Suprapubic skin (tissue), 4 donors: ENCODE results near the gene PSTPIP1. TPM values are rescaled to one million over a fixed set of nuclear protein-coding genes. Genes with fewer than 3 reads are reported as not detected.
A peak's percentile ranks its signal among the peaks of the same experiment; 100 is the strongest.

Experiments used
- DNase-seq, 2 donors: peaks; one replicate each; pipeline ENCODE4 v3.0.0-alpha.2; 2019; ENCODE audit warnings: low spot score in 2 of 2
- H3K27ac ChIP-seq: fragments of 200-600 bp; sonication (generic); one replicate; pipeline ENCODE4 v1.5.1; 2019
- H3K27me3 ChIP-seq: fragments of 200-600 bp; sonication (generic); one replicate; pipeline ENCODE4 v1.5.1; 2019
- H3K36me3 ChIP-seq: fragments of 200-600 bp; sonication (generic); one replicate; pipeline ENCODE4 v1.5.1; 2019
- H3K4me1 ChIP-seq: fragments of 200-600 bp; sonication (generic); one replicate; pipeline ENCODE4 v1.5.1; 2019
- H3K4me3 ChIP-seq: fragments of 200-600 bp; sonication (generic); one replicate; pipeline ENCODE4 v1.5.1; 2019; ENCODE audit warnings: mild to moderate bottlenecking
- H3K9me3 ChIP-seq: fragments of 200-600 bp; sonication (generic); one replicate; pipeline ENCODE4 v1.5.1; 2019
- EP300 ChIP-seq: sonication (generic); formaldehyde crosslinking; IDR thresholded peaks from one replicate; pipeline ENCODE4 v1.6.1; 2017; ENCODE audit warnings: antibody characterized with exemption
- POLR2A ChIP-seq, 2 donors: fragments of 450-650 bp; IDR thresholded peaks; one replicate each; pipeline ENCODE4 v1.6.1; 2017; ENCODE audit warnings: antibody characterized with exemption in 2 of 2, mild to moderate bottlenecking in 2 of 2, moderate library complexity in 2 of 2
- POLR2AphosphoS5 ChIP-seq, 3 donors: sonication (generic); formaldehyde crosslinking; IDR thresholded peaks; one replicate each; pipeline ENCODE4 v1.6.1; 2017; ENCODE audit warnings: antibody characterized with exemption in 3 of 3
- WGBS: methylation state at CpG from one replicate; pipeline ENCODE4 v1.1.5; 2018; 5-methylcytosine and 5-hydroxymethylcytosine counted together
- total RNA-seq, 4 donors: library from RNA; depleted of rRNA; stranded (reverse); fragments of >200 nt; gene quantifications; one replicate each; pipeline ENCODE4 v1.1.0, GENCODE V29; 2016
- TF ChIP-seq, protein P1 (sequence below), 2 donors: fragments of 200-600 bp in 1 of 2; fragments of 450-650 bp in 1 of 2; sonication (generic) in 1 of 2; IDR thresholded peaks; one replicate each; pipeline ENCODE4 v1.5.1; 2016 to 2019; ENCODE audit warnings: antibody characterized with exemption in 2 of 2, mild to moderate bottlenecking in 1 of 2, moderate library complexity in 1 of 2

Gene PSTPIP1
- total RNA-seq, 4 donors from 2014 or later = 1.9 to 5.9 (median 2.6) TPM

DNA sequence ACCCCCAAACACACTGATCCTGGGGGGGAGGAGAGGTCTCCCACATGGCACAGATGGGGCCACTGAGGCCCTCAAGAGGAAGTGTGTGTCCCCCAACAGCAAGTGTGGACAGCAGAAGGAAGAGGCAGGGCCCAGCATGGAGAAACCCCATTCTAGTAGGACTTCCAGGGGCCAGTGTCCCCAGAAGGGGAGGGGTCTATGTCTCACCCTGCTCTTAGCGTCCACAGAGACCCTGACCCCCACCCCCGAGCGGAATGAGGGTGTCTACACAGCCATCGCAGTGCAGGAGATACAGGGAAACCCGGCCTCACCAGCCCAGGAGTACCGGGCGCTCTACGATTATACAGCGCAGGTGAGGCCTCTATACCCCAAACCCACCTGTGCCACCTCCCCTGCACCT is 40.7 kb downstream of the PSTPIP1 start:
- H3K9me3 ChIP-seq = no peaks in the 10 kb centered on the region
- WGBS = 92% methylated on average over 9 of the region's 9 CpGs
- TF ChIP-seq POLR2AphosphoS5 (IDR thresholded peaks at IDR 0.05) = no peak
- no peak for TF ChIP-seq POLR2A (IDR thresholded peaks at IDR 0.05)
- no peak overlapping the region for H3K27ac ChIP-seq
- DNase-seq = peak in 1 of 2 donors; percentile 69
- no peaks in the 10 kb centered on the region for H3K36me3 ChIP-seq
- peaks cover 18% of the 10 kb centered on the region for H3K4me1 ChIP-seq
- H3K4me3 ChIP-seq = no peak overlapping the region
- H3K27me3 ChIP-seq = no peaks in the 10 kb centered on the region

DNA sequence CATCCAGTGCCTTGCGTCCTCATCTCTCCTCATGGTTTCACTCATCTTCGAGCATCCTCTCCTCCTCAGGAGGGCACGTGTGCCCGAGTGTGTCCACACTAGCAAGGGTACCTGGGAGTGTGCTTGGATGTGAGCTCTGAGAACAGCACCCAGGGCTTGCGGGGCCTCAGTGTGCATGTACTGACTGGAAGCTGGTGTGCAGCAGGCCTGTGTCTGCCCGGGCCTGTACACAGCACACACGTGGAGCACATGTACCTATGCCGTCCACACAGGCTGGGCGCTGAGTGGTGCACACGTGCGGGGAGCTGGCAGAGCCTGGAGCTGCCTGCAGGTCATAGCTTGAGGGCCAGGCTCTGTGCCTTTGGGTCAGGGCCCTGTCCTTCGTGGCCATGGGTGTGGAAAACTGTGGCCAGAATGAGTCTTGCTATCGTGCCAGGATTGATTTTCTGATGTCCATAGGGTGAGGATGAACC is 41.1 kb downstream of the PSTPIP1 start:
- Histone ChIP-seq H3K36me3 (no peaks in the 10 kb centered on the region), H3K27ac (no peak overlapping the region), H3K27me3 (no peaks in the 10 kb centered on the region), H3K4me3 (no peak overlapping the region), H3K4me1 (peaks cover 16% of the 10 kb centered on the region), H3K9me3 (no peaks in the 10 kb centered on the region)
- 47% methylated on average over 6 of the region's 13 CpGs for WGBS
- peak in 1 of 2 donors; percentile 58 for DNase-seq
- TF ChIP-seq, protein P1, sequence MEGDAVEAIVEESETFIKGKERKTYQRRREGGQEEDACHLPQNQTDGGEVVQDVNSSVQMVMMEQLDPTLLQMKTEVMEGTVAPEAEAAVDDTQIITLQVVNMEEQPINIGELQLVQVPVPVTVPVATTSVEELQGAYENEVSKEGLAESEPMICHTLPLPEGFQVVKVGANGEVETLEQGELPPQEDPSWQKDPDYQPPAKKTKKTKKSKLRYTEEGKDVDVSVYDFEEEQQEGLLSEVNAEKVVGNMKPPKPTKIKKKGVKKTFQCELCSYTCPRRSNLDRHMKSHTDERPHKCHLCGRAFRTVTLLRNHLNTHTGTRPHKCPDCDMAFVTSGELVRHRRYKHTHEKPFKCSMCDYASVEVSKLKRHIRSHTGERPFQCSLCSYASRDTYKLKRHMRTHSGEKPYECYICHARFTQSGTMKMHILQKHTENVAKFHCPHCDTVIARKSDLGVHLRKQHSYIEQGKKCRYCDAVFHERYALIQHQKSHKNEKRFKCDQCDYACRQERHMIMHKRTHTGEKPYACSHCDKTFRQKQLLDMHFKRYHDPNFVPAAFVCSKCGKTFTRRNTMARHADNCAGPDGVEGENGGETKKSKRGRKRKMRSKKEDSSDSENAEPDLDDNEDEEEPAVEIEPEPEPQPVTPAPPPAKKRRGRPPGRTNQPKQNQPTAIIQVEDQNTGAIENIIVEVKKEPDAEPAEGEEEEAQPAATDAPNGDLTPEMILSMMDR (IDR thresholded peaks at IDR 0.05) = no peak
- no peak for TF ChIP-seq POLR2AphosphoS5 (IDR thresholded peaks at IDR 0.05)
- no peak for TF ChIP-seq EP300
- no peak for TF ChIP-seq POLR2A (IDR thresholded peaks at IDR 0.05)

DNA sequence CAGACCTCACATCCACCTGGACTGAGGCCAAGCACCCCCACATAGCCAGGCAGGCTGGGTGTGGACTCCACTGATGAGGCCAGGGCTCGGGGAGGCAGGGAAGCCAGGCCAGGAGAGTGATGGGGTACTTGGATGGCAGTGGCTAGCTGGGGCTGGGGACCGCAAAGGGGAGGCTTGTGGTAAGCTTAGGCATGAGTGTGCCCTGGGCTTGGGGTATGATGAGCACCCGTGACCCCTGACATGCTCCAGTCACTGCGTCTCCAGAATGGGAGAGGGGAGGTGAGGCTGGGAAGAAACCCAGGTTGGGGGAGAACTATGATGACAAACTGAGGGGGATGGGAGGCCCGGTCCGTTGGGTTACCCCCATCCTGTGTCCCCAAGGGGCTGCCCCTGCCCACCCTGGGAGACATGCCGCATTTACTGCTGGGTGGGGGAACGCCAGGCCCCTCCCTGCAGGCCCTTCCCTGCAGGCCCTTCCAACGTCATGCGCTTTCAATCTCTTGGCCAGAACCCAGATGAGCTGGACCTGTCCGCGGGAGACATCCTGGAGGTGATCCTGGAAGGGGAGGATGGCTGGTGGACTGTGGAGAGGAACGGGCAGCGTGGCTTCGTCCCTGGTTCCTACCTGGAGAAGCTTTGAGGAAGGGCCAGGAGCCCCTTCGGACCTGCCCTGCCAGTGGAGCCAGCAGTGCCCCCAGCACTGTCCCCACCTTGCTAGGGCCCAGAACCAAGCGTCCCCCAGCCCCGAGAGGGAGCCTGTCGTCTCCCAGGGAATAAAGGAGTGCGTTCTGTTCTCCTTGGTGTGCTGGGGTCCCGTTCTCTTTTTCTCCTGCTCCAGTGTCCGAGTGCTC is 41.8 kb downstream of the PSTPIP1 start:
- Histone ChIP-seq H3K4me3 (no peak overlapping the region), H3K9me3 (no peaks in the 10 kb centered on the region), H3K27me3 (no peaks in the 10 kb centered on the region), H3K36me3 (no peaks in the 10 kb centered on the region), H3K27ac (no peak overlapping the region), H3K4me1 (peaks cover 16% of the 10 kb centered on the region)
- WGBS = 88% methylated on average over 20 of the region's 22 CpGs
- no peak for TF ChIP-seq EP300
- TF ChIP-seq, protein P1 (IDR thresholded peaks at IDR 0.05) = no peak
- TF ChIP-seq POLR2A (IDR thresholded peaks at IDR 0.05) = no peak
- TF ChIP-seq POLR2AphosphoS5 (IDR thresholded peaks at IDR 0.05) = no peak
- DNase-seq = peak; percentile 53 to 58

DNA sequence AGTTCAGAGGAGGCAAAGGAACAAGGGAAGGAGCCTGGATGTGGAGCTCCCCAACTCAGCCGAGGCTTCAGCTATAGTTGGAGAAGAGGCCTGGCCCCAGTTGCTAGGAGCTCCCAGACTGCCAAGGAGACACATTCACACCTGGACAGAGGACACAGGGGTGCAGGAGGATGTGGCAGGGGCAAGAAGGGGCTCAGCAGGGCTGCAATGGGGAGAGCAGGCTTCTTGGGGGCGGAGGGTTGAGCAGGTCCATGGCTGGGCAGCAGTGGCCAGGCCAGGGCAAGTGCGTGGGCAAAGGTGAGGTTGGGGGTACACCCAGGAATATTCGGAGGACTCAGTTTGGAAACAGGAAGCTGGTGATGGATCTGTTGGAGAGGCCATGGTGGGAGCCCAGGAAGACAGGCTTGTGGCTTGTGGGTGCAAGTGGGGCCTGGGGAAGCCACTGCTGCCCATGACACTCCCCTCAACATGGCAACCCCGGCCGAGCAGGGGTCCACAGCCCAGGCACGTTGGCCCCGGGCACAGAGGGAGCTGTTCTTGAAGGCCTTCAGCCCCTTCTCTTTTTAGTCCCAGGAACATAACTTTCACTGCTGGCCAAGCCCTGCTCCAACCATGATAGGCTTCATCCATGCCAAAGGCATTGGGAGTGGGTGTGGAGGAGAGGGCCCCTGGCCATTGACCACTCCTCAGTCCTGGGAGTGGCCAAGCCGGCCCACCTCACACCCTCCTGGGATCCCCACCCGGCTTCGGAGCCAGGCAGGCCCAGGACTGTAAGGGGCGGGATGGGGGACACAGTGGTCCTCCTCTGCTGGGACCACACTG is 42.7 kb downstream of the PSTPIP1 start:
- H3K9me3 ChIP-seq = no peaks in the 10 kb centered on the region
- peak in 1 of 2 donors; percentile 56 for DNase-seq
- H3K4me3 ChIP-seq = no peak overlapping the region
- WGBS = 92% methylated on average over 4 of the region's 12 CpGs
- peaks cover 2% of the 10 kb centered on the region for H3K36me3 ChIP-seq
- no peak overlapping the region for H3K27ac ChIP-seq
- TF ChIP-seq, protein P1 (IDR thresholded peaks at IDR 0.05) = no peak
- TF ChIP-seq POLR2AphosphoS5 (IDR thresholded peaks at IDR 0.05) (no peak), EP300 (no peak), POLR2A (IDR thresholded peaks at IDR 0.05) (no peak)
- H3K27me3 ChIP-seq = no peaks in the 10 kb centered on the region
- peaks cover 16% of the 10 kb centered on the region for H3K4me1 ChIP-seq

DNA sequence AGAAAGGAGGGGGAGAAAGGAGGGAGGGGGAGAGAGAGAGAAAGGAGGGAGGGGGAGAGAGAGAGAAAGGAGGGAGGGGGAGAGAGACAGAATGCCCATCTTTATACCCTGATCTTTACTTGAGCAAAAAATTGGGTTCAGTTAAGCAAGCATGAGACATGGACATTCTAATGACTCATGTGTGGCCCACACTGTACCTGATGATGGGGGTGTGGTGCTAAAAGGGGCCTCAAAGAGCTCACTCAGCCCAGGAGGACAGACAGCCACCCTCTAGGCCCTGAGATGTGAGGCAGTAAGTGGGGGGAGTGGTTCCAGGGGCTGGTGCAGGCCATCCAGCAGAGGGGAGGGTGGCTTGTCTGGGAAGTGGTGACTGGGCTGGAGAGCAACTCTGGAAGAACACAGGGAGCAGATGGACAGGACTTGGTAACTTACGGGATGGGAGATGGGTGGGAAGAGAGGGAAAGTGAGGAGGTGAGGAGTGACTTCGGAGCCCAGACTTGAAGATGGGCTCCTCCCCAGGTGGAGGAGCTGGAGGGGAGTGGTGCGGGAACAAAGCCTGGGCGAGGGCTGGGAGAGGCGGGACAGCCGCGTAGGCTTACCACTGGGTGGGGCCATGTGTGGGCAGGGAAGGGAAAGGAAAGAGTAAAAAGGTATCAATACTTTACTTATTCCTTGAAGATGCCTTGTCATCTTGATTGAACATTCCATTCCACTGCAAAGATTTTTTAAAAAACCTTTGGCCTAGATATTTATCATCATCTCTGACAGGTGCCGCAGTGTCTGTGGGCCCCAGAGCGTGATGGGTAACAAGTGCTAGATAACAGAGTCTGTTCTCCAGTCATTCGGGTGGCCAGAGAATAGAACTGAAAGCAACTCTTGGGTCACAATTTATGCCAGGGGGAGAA is 43.6 kb downstream of the PSTPIP1 start:
- TF ChIP-seq, protein P1 (IDR thresholded peaks at IDR 0.05) = no peak
- TF ChIP-seq EP300 (no peak), POLR2A (IDR thresholded peaks at IDR 0.05) (no peak), POLR2AphosphoS5 (IDR thresholded peaks at IDR 0.05) (no peak)
- peaks cover 16% of the 10 kb centered on the region for H3K4me1 ChIP-seq
- H3K36me3 ChIP-seq = peaks cover 12% of the 10 kb centered on the region
- no peak overlapping the region for H3K27ac ChIP-seq
- no peak for DNase-seq
- WGBS = 78% methylated on average over 10 of the region's 10 CpGs
- no peak overlapping the region for H3K4me3 ChIP-seq
- no peaks in the 10 kb centered on the region for H3K9me3 ChIP-seq
- H3K27me3 ChIP-seq = no peaks in the 10 kb centered on the region
